NCI-H510A (cell line): ENCODE measurements around the gene APCDD1.
"Not testable (repeated sequence)": the region's sequence is repeated elsewhere in the genome, so short reads cannot be mapped to it uniquely, and the experiment has no call there.

Experiments
- DNase-seq: peaks from one replicate; lab custom pipeline; 2025; lab: John Stamatoyannopoulos, UW

Gene APCDD1

DNA sequence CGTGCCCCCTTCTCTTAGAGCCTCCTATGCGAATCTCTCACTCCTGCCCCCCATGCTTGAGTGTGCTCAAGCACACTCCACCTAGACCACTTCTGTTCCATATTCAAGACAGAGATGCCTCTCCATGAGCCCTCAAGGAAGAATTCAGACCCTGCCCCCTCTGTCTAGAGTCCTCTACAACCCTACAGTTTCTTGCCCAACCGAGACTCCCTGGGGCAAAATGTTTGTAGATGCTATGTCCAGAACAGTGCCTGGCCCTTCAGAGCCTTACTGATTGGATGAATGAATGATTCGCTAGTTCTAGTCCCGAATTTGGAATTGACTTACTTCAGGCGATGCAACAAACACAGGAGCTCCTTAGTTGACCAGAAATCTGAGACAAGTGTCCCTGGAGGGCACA lies 8.7 kb downstream of the APCDD1 start:
- DNase-seq = no peak

DNA sequence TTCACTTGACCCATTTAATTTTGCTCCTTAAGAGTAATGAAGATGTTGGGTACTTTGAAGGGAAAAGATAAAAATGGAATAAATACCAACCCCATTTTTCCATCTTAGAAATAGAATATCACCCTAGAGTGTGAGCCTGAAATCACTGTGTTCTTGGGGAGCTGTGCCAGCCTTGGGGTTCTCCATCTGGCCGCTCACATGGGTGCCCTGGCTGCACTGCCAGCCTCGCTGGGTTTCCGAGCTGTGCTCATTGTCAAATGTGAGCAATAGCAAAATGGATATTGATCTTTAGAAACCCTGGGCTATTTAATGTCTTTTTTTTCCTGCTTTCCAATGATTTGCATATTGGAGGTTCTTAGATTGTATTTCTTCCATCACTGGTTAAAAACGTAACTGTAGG lies 9.3 kb downstream of the APCDD1 start:
- DNase-seq = no peak

DNA sequence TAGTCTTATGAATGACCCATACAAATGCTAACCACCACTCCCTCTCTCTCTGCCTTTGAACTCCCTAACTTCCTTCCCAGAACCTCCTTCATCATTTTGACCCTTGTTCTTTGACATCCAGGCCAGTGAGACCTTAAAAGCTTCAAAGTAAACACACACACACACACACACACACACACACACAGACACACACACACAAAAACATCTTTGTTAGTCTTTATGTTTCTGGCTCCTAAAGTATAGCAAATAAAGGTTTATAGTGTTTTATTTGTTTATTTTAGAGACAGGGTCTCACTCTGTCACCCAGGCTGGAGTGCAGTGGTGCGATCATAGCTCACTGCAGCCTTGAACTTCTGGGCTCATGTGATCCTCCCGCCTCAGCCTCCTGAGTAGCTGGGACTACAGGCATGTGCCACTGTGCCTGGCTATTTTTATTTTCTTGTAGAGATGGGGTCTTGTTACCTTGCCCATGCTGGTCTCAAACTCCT lies 9.8 kb downstream of the APCDD1 start:
- DNase-seq = not testable (repeated sequence)

DNA sequence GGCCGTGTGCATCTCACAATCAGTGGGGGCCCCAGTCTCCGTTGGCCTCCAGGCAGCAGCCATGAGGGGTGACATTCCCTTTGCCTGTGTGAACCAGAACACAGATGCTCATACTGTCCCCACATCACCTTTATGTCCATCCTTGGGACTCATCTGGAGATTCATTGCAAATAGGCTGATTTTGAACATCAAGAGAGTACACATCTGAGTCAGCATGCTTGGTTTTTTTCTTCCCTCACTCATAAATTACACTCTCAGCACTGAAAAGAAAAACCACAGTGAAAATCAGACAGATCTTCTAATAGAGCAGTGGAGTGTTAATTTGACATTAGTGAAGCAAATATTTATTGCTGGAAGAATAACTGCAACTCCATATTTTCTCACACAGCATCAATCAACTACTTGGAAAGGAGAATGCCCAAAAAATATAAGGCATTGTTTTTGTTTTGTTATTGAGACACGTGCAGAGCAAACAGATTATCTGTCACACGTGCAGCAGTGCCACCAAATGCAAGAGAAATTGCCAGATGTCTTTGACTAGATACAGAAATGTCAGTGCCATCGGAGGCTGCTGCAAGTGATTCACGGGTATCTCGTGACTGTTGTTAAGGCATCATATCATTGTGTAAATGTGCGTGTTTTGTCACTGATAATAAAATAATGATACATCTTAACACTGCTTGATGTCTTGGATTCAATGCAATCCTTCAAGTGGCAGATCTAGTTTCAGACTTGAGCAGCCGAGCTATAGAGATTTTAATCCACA lies 10.9 kb downstream of the APCDD1 start:
- no peak for DNase-seq

DNA sequence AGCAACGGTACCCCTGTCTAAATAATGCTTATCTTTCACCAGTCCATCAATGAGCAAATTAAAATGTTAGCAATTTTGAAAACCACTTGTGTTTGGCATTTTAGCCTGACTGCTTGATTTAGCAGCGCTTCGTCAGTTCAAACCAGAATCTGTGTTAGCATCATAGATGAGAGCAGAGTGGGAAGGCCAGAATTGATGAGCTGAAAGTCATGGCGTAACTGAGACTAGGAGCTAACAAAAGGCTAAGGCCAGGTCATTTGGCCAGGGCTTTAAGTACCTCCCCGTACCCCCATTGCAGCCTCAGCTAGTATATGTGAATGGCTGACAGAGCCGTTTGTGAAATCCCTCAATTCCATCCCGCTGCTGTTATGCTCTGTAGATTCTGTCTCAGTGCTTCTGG lies 16.0 kb downstream of the APCDD1 start:
- DNase-seq = no peak

DNA sequence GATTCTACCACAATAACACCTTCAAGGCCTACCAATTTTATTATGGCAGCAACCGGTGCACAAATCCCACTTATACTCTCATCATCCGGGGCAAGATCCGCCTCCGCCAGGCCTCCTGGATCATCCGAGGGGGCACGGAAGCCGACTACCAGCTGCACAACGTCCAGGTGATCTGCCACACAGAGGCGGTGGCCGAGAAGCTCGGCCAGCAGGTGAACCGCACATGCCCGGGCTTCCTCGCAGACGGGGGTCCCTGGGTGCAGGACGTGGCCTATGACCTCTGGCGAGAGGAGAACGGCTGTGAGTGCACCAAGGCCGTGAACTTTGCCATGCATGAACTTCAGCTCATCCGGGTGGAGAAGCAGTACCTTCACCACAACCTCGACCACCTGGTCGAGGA lies 17.1 kb downstream of the APCDD1 start:
- DNase-seq = no peak

DNA sequence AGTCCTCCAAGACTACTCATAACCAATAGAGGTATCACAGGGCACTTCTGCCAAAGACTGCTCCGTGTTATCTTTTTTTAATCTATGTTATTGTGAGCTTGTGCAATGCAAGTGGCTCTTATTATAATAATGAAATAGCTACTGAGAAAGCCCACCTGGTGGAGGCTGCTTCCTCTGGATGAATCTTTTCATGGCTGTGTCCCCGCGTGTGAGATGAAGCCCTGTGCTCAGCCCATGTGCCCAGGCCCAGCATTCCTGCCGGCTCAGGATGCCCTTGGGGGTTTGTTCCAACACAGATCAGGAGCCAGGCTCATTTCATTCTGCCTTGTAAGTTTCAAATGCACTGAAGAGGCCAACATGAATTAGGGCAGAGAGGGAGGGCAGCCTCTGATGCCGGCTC lies 18.7 kb downstream of the APCDD1 start:
- no peak for DNase-seq

DNA sequence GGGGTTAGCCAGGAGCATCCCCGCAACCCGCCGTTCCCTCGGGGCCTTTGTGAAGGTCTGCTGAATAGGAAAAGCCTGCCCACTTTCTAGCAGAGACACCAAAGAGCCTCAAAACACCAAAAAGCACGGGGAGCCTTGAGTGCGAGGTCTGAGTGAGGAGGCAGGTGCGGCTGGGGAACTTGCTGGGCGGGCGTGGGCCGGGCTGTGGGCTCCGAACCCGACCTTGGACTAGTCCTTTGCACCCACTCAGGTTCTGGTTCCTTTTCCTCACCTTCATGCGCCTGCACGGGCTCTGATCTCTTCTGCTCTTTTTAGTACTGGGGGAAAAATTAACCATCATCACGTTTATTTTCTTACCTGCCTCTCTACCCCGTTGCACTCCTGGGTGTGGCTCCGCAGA lies 19.9 kb downstream of the APCDD1 start:
- no peak for DNase-seq

DNA sequence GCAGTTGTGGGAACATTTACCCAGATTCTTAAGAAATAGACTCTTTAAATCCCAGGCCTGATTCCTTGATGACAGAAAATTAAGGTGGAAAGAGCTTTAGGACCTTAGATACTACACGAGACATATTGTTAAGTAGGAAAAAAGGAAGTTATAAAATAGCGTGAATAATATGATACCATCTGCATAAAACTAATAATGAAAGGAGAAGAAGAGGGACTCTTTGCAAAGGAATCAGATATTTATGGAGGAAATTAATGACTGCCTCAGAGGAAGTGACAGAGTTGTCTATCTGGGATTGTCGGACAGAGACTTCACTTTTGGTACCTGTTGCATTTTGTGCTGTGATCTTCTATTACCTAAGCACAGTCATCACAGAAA lies 20.8 kb downstream of the APCDD1 start:
- no peak for DNase-seq

DNA sequence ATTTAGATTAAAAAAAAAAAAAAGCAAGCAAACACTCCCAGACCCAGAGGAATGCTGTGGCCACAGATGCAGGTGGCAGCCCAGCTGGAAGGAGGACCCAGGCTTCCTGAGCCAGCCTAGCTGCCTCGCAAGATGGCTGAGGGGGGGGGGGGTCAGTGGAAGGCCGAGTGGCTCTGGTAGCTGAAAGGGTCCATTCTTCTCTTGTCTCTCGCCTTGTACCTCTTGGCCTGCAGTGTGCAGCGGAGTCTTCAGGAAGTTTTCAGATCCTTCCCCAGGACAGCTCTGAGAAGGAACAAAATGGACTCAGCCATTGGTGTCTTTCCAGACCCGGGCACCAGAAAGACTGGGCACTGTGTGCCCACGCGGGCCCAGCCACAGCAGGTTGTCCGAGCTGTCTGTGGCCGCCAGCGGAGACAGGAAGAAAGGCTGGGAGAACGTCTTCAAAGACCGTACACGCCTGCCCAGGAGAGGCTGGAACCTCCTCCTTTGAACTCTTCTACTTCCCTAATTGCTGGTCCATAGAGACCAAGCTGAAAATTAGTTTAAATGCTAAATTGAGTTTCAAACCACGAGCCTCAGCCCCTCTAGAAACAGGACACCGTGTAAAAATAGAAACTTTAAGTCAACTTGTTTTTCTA lies 21.3 kb downstream of the APCDD1 start:
- DNase-seq = no peak

DNA sequence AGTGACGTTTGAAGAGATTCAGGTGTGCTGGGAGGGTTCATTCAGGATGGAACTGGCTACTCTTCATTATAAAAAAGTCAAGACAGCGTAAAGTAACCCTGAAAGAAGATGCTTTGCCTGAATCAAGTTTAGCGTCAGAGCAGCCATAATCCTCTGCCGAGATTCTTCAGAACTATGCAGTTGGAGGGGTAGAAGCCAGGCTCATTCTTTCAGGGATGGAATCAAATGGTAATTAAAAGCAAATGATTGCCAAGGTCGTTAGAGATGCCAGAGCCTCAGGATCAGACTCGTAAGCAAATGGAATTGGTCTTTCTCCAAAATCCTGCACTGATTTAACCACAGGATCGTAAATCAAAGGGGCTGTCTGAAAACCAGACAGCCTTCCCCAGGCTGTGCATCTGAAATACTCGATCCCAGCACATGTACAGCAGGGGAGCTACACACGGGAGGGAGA lies 21.9 kb downstream of the APCDD1 start:
- no peak for DNase-seq

DNA sequence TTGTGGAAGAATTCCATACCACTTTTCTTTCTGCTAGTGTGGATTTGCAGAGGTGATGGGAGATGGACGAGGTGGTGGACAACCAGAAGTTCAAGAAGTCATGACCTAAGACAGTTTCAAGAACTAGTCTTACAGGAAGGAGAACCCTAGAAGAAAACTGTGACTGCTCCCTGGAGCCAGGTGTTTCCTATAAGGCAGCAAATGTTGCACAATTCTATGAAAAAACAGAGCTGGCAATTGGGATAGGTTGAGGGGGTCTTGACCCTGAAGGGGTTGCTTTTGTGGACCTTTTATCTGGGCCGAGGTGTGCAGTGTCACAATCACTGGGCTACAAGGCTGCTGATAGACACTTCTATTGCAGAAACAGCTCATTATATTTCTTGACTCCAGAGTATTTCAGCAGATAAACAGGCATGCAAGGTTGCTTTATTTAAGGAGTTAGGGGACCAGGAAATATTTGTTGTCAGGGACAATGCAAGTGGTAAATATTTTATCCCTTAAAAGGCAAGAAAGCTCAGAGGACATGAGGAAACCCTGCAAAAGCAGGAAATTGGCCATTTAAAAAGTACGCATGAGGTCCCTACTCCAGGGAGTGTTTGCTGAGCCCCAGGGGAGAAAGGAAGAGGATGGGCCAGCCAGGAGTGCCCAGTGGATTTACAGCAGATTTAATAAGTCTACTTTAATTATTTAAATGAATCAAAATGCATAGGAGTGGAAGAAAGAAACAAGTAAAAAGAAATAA lies 22.9 kb downstream of the APCDD1 start:
- no peak for DNase-seq

DNA sequence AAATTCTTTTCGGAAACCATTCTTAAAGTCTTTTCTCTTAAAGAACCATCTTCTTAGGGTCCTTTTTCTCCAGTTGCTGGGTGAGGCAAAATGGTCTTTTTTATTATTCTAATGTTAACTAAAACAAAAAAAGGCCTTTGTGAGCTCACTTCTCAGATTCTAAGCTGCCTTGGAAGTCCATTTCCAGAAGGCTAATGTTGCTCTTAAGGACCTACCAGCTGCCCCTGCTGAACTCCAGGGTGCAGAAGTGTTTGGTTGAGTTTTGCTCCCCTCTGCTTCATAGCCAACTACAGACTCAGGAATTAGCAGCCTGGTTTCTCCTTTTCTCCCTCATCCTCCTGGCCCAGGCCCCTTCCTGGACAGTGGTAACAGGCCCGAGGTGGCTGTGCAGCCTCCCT lies 23.4 kb downstream of the APCDD1 start:
- no peak for DNase-seq

DNA sequence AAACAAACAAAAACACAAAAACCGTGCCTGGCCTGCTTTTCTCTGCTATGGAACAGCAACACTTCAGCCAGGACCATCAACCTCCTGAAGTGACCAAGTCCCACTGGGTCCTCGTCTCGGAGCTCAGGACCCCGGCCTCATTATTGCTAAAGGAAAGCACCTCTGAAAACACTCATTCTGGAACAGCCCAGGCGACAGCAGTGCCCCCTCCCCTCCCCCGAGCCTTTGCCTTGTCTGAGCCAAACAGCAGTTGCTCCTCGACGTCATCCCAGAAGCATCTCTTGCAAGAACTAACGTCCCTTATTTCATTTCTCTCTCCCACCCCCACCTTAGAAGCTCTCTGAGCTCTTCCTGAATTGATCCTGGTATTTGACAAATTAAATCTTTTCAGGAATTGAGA lies 27.4 kb downstream of the APCDD1 start:
- no peak for DNase-seq

DNA sequence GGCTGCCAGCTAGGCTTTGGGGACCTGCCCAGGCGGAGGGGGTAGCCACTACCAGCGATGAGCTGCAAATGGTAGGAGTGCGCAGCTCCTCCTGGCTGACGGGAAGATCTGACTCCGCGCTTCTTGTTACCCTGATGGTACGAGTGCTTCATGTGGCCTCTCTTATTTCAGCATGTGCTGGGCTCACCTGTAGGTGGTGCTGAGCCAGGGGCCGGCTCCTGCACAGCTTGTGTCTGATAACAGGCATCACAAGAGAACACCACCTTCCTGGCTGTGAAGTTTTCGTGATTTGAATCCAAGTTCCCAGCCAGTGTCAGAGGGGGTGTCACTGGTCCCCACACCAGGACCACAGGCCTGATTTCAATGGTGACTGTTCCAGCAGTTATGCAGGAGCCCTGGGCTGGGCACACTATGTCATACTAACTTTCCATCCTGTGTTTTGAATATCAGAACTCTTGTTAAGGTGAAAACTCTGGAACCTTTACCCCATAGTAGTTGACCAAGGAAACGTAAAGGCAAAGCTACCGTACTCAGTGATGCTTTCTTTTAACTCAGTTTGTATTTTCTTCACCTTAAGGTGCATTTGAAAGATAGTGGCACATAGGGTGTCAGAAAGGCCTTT lies 28.0 kb downstream of the APCDD1 start:
- no peak for DNase-seq

DNA sequence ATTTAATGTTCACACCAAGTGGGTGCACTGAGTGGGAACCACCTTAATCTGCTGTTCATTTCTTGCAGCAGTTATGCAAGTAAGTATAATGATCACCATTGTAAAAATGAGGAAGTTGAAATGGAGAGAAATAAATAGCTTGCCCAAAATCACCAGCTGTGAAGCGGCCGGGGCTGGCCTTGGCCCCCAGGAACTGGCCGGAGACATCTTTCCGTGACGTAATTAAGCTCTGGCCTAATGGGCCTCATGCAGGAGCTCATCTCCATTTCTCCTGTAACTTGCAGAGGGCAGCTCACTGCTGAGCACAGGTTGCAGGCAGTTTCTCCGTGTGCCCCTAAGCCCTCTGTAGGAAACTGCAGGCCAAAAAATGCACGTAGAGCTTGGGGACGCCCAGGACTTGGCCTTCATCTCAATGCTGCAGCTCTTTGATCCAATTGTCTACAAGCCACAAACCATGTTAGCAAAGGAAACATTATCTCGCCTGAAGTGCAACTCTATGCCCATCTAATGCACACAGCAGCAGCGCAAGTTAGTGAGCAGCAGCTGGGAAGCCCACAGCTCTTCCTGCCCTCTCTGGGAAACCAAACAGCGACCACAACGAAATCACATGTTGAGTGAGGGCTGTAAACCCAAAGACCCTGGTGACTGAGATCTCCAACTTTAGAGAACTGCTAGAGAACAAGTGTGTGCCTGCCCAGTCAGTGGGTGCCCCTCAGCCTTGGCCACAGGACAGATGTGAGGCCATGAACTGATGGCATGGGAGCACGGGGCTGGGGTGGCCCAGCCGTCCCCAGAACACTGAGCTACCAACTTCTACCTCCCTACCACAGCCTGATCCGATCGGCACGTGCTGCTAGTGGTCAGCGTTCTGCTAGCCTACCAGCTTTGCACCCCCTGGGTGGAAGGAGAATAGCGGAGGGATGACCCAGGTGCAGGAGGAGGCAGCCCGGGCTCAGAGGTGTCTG lies 28.8 kb downstream of the APCDD1 start:
- no peak for DNase-seq

DNA sequence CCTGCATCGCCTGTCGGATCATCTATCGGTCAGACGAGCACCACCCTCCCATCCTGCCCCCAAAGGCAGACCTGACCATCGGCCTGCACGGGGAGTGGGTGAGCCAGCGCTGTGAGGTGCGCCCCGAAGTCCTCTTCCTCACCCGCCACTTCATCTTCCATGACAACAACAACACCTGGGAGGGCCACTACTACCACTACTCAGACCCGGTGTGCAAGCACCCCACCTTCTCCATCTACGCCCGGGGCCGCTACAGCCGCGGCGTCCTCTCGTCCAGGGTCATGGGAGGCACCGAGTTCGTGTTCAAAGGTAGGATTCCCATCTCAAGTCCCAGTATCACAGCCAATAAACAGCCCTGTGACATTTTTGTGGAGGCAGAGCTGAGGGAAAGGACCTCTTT lies 31.0 kb downstream of the APCDD1 start:
- DNase-seq = no peak

DNA sequence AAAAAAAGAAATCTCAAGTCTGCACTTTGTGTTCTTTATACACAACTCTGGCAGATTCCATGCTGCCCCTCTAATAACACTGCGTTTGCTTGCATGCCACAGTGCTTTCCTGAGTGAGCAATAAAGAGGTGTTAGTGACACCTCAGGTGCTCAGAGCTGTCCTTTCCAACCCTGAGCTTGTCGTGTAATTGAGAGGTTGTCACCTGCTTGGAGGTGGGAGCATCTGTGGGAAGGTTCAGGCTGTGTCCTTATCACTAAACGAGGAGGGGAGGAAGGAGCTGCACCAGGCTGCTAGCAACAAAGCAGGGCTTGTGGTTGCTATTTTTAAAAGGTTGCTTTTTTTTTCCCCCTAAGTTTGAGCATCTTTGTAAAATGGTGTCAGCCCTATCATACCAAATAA lies 31.9 kb downstream of the APCDD1 start:
- no peak for DNase-seq

DNA sequence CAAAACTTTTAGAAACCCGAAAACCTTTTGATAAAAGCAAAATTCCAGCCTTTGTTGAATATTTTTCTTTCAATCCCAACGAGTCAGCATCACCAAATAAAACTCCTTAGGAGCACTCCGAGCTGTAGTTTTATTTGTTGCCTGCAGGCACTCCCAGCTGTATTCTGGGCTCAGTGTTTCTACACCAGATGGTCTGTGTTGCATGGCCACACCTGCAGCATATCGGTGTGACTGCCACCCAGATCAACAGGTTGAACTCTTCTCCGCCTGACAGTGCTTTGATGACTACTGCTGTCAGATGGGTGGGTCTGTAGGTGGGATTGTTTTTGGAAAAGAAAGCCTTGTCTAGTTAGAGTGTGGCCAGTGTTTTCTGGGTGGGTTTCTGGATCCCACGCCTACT lies 32.7 kb downstream of the APCDD1 start:
- DNase-seq = no peak

DNA sequence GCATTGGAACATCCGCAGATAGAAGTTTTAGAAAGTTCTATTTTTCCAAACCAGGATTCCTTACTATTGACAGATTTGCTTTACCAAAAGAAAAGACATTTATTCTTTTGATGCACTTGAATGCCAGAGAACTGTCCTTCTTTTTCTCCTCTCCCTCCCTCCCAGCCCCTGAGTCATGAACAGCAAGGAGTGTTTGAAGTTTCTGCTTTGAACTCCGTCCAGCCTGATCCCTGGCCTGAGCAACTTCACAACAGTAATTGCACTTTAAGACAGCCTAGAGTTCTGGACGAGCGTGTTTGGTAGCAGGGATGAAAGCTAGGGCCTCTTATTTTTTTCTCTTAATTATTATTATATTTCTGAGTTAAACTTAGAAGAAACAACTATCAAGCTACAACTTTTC lies 33.6 kb downstream of the APCDD1 start:
- DNase-seq = no peak

DNA sequence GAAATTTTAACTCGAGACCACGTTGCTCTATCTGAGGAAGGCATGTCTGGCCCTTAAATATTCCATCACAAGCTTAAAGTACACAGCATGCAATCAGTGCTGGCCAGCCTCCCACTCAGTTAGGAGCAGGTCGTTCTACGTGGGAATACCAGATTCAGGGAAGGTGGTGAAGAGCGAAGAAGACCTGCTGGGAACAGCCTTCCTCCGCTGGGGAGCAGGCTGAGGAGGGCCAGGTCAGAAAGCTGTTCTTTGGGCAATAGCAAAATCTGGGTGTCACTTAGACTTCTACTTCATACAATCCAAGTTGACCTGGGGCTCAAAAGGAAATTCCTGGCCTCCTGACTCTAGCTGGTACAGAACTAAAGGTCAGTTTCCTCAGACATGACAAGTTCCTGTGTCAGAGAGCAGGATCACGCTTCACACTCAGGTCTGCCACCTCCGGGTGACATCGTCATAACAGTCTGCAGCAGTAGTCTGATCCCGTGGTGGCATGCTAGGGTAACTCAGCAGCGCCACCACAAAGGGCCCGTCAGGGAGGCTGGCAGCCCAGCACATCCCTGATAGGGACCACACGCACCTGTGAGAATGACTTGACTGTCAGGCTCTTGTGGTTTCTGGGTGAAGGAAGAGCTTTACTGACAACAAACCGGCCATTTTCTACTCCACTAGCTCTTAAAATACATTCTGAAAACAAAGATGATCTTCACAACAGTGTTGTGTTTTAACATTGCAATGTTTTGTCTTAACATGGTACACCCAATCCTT lies 36.1 kb downstream of the APCDD1 start:
- DNase-seq = no peak
